SKM-1 (cell line): ENCODE measurements around the gene CLASP1.
"Not testable (repeated sequence)": the region's sequence is repeated elsewhere in the genome, so short reads cannot be mapped to it uniquely, and the experiment has no call there.

ENCODE experiments used
- DNase-seq: peaks from one replicate; lab custom pipeline; 2025; ENCODE audit not compliant: unreplicated experiment; lab: John Stamatoyannopoulos, UW

The CLASP1 gene

DNA sequence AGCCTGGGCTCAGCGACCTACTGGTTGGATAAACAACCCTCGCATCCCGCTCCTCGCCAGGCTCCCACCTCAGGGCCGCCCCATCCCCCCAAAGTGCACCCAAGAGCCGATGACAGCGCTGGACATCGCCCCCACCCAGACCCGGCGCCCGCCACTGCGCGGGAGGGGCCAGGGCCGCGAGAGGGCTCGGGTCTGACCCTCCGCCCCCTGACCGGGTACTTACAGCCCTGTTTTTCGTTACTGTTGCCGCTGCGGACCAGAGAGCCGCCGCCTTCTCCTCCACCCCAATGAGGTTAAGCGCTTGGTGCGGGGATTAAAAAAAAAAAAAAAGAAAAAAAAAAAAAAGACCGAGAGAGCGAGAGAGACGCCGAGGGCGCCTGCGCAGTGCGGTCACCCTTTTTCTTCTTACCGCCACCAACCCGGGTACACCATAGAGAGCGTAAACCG is at the start of gene CLASP1:
Gene CLASP1, minus strand, starts transcription at position 314 of the 447 bp plus-strand sequence. CDS start 43,567 bp downstream, outside the sequence.
- no peak for DNase-seq

DNA sequence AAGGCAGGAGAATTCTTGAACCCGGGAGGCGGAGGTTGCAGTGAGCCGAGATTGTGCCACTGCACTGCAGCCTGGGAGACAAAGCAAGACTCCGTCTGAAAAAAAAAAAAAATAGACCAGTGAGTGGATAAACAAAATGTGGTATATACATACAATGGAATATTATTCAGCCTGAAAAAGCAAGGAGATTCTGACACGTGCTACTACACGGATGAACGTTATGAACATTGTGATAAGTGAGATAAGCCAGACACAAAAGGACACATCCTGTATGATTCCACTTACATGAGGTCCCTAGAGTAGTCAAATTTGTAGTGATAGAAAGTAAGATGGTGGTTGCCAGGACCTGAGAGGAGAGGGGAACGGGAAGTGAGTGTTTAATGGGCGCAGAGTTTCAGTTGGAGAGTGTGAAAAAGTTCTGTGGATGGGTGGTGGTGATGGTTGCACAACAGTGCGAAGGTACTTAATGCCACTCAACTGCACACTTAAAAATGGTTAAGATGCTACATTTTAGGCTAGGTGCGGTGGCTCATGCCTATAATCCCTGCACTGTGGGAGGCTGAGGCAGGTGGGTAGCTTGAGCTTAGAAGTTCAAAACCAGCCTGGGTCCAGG is 49.2 kb upstream of the CLASP1 start:
- peak; percentile 40 for DNase-seq

DNA sequence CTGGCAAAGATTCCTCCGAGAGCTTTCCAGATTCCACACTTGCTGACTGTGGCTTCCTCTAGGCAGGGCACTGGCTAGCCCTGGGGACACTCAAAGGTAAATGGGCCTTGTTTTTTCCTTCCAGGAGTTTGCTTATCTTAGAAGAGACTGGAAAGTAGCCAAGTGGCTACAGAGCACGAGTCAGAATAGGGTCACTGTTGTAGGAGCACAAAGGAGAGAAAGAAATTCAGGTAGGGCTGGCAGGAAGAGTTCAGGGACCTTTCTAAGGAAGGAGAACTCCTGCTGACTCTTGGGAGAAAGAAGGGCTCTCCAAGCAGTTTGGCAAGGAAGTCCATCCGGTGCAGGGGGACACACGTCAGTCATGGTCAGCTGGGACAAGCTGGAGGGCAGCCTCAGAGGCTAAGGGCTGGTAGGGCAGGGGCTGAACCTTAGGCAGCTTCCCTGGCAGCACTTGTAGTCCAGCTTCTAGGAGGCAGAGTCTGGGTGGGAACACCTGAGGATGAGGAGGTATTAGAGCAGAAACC is 47.9 kb upstream of the CLASP1 start:
- no peak for DNase-seq

GRCh38 chr2:121696410-121696930 is 47.2 kb upstream of the CLASP1 start:
- no peak for DNase-seq

- DNase-seq = no peak
Observed at GRCh38 chr2:121695171-121695451, 45.8 kb upstream of the CLASP1 start.

DNA sequence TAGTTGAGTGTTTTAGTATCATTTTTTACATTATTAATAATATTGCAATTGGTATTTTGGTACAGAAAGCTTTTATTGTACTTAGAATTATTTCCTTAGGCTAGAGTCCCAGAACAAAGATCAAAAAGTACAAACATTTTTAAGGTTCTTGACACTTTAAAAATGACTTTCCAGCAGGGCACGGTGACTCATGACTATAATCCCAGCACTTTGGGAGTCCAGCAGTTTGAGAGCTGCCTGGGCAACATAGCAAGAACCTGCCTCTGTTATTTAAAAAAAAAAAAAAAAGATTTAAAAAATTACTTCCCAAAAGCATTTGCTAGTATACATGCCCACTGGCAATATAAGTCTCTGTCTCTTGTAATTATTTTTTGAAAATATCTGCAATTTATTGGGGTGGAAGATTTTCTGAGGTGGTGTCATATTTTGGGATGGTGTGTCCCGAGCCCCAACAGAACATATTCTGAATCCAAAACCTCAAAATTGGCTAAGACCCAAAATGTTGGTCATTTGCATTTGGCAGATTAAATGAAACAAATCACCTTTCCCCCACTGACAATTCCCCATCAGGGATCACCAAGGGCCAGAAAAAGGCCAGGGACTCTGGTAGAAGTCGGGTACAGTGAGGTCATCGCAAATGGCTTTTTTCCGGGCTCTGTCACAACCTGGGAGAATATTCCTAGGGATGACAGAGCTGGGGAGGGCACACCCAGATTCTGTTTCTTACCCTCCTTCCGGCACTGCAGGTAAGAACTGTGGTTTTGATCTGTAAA is 45.3 kb upstream of the CLASP1 start:
- no peak for DNase-seq

DNA sequence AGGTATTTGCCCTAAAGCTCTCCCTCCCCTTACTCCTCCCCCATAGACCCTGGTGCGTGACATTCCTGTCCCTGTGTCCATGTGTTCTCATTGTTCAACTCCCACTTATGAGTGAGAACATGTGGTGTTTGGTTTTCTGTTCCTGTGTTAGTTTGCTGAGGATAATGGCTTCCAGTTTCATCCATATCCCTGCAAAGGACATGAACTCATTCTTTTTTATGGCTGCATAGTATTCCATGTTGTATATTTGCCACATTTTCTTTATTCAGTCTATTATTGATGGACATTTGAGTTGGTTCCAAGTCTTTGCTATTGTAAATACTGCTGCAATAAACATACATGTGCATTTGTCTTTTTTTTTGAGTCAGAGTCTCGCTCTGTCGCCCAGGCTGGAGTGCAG is 41.3 kb upstream of the CLASP1 start:
- not testable (repeated sequence) for DNase-seq

DNA sequence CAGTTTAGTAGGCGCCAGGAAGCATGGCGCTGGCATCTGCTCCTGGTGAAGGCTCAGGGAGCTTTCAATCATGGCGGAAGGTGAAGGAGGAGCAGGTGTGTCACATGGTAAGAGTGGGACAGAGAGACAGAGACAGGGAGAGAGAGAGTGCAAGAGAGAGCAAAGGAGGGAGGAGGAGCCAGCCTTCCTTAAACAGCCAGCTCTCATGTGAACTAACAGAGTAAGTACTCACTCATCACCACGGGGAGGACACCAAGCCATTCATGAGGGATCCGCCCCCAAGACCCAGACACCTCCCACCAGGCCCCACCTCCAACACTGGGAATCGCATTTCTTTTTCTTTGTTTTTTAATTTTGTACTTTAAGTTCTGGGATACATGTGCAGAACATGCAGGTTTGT is 40.8 kb upstream of the CLASP1 start:
- DNase-seq = no peak

GRCh38 chr2:121689356-121689755 is 40.1 kb upstream of the CLASP1 start:
- DNase-seq = no peak

DNA sequence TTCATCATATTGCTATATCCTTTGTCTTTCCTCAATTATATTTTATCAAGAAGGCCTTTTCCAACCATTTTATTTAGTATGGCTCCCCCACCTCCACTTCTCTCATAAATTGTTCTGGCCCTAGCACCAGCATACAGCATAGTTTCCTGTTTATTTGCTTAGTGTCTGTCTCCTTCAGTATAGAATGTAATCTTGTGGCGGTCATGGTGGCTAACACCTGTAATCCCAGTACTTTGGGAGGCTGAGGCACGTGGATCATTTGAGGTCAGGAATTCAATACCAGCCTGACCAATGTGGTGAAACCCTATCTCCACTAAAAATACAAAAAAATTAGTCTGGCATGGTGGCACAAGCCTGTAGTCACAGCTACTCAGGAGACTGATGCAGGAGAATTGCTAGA is 39.6 kb upstream of the CLASP1 start:
- DNase-seq = no peak

DNA sequence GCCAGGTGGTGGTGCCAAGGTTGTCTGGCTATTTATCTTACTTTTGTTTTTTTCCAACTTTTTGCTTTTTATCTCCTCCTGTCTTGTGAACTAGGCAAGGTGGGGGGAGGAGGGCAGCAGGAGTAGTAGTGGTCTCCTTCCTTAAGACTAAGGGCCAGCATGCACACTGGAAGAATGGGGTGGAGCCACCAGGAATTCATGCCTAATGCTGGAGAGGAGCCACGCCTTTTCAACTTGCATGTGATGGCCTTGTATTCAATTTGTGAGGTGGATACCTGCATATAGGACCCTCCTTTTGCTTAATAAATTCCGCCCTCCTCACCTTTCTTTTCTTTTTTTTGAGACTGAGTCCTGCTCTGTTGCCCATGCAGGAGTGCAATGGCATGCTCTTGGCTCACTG is 37.6 kb upstream of the CLASP1 start:
- DNase-seq = no peak

- DNase-seq = no peak
Observed at GRCh38 chr2:121686218-121686617, 37.0 kb upstream of the CLASP1 start.

- no peak for DNase-seq
Observed at GRCh38 chr2:121682396-121683298, 33.4 kb upstream of the CLASP1 start.

DNA sequence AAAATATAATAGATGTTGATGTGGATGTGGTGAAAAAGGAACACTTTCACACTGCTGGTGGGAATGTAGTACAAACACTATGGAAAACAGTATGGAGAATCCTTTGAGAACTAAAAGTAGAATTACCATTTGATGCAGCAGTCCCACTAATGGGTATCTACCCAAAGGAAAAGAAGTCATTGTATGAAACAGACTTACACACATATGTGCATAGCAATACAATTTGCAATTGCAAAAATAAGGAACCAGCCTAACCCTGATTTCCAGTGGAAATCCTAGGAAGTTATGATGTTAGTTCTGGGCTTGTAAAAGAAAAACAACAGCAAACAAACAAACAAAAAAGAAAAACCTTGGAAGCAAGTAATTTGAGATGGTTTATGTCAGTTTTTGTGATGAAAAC is 28.6 kb upstream of the CLASP1 start:
- DNase-seq = no peak

- DNase-seq = not testable (repeated sequence)
Observed at GRCh38 chr2:121671621-121672020, 22.4 kb upstream of the CLASP1 start.

- DNase-seq = no peak
Observed at GRCh38 chr2:121670181-121670580, 20.9 kb upstream of the CLASP1 start.

DNA sequence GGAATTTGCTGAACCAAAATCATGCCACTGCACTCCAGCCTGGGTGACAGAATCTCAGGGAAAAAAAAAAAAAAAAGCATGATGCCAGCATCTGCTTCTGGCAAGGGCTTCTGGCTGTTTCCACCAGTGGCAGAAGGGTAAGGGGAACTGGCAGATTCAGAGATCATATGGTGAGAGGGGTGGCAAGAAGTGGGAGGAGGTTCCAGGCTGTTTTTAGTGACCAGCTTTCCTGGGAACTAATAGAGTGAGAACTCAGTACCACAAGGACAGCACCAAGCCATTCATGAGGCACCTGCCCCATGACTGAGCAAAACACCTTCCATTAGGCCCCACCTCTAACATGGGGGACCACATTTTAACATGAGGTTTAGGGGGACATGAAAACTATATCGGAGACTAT is 18.4 kb upstream of the CLASP1 start:
- DNase-seq = no peak

GRCh38 chr2:121666042-121666441 is 16.8 kb upstream of the CLASP1 start:
- DNase-seq = no peak

- no peak for DNase-seq
Observed at GRCh38 chr2:121665504-121665903, 16.2 kb upstream of the CLASP1 start.

- no peak for DNase-seq
Observed at GRCh38 chr2:121664713-121665112, 15.5 kb upstream of the CLASP1 start.

GRCh38 chr2:121664086-121664485 is 14.8 kb upstream of the CLASP1 start:
- DNase-seq = no peak
